ENCODE data around the gene PMEPA1.

DNA sequence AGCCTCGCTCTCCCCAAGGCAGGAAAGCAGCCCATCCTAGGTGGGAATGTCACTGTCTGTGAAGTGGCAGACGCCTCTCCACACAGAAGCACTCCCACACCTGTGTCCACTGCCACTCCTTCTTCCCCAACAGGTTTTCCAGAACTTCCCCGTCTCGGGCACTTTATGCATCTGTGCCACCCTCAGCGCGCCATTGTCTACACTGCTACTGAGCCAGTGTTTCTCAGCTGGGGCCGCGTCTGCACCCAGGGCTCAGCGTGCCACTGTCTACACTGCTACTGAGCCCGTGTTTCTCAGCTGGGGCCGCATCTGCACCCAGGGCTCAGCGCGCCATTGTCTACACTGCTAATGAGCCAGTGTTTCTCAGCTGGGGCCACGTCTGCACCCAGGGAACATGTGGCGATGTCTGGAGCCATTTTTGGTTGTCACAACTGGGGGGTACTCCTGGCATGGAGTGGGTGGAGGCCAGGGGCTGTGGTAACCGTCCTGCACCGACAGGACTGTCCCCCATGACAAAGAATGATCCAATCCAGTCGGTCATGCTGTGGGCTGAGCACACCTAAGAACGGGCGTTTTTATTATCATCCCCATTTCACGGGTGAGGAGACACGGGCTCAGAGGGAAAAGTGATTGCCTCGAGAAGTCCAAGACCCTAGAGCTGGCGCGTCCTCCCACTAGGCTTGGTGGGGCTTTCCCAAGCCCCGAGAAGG lies 47.9 kb downstream of the PMEPA1 start:
- TF ChIP-seq, protein P1, sequence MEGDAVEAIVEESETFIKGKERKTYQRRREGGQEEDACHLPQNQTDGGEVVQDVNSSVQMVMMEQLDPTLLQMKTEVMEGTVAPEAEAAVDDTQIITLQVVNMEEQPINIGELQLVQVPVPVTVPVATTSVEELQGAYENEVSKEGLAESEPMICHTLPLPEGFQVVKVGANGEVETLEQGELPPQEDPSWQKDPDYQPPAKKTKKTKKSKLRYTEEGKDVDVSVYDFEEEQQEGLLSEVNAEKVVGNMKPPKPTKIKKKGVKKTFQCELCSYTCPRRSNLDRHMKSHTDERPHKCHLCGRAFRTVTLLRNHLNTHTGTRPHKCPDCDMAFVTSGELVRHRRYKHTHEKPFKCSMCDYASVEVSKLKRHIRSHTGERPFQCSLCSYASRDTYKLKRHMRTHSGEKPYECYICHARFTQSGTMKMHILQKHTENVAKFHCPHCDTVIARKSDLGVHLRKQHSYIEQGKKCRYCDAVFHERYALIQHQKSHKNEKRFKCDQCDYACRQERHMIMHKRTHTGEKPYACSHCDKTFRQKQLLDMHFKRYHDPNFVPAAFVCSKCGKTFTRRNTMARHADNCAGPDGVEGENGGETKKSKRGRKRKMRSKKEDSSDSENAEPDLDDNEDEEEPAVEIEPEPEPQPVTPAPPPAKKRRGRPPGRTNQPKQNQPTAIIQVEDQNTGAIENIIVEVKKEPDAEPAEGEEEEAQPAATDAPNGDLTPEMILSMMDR (IDR thresholded peaks at IDR 0.05; ENCODE audit: low read depth, low read length), result no peak
- TF ChIP-seq EZH2phosphoT487 (IDR thresholded peaks at IDR 0.05; ENCODE audit: low read depth), result no peak

Data from OCI-LY3 (cell line).